IPS-18c (cell line): ENCODE results near the gene HIRA.
A peak's percentile ranks its signal among the peaks of the same experiment; 100 is the strongest.

ENCODE experiments used
- H3K4me3 ChIP-seq: 2 replicates; pipeline ENCODE4 v1.7.0; 2013; ENCODE audit warnings: low read depth, mild to moderate bottlenecking, low read length, moderate library complexity; ENCODE audit not compliant: insufficient read depth
- H3K9me3 ChIP-seq: one replicate; pipeline ENCODE4 v1.6.1; 2013; ENCODE audit warnings: mild to moderate bottlenecking, low read length, moderate library complexity; ENCODE audit not compliant: control insufficient read depth, insufficient read depth

HIRA gene

GRCh38 chr22:19430890-19431541 lies 517 bp downstream of the HIRA start:
- H3K4me3 ChIP-seq: peak overlapping the region; percentile 91

GRCh38 chr22:19429950-19430889 lies 1.3 kb downstream of the HIRA start:
- peaks cover 2% of the 10 kb centered on the region for H3K9me3 ChIP-seq
- peak overlapping the region; percentile 91 for H3K4me3 ChIP-seq

More at GRCh38 chr22:19430890-19431541, 517 bp downstream of the HIRA start:
- peaks cover 2% of the 10 kb centered on the region for H3K9me3 ChIP-seq

- H3K9me3 ChIP-seq: peaks cover 2% of the 10 kb centered on the region
- no peak overlapping the region for H3K4me3 ChIP-seq
Measured at GRCh38 chr22:19424186-19424500, 7.4 kb downstream of the HIRA start.

- Histone ChIP-seq H3K4me3 (no peak overlapping the region), H3K9me3 (peaks cover 2% of the 10 kb centered on the region)
Measured at GRCh38 chr22:19422440-19423301, 8.9 kb downstream of the HIRA start.

GRCh38 chr22:19420321-19420720 lies 11.2 kb downstream of the HIRA start:
- H3K4me3 ChIP-seq: no peak overlapping the region
- H3K9me3 ChIP-seq: no peaks in the 10 kb centered on the region

- no peaks in the 10 kb centered on the region for H3K9me3 ChIP-seq
- no peak overlapping the region for H3K4me3 ChIP-seq
Measured at GRCh38 chr22:19419464-19420178, 11.9 kb downstream of the HIRA start.

- no peak overlapping the region for H3K4me3 ChIP-seq
- no peaks in the 10 kb centered on the region for H3K9me3 ChIP-seq
Measured at GRCh38 chr22:19419086-19419463, 12.5 kb downstream of the HIRA start.

- Histone ChIP-seq H3K4me3 (no peak overlapping the region), H3K9me3 (no peaks in the 10 kb centered on the region)
Measured at GRCh38 chr22:19412923-19413322, 18.6 kb downstream of the HIRA start.

- H3K9me3 ChIP-seq: no peaks in the 10 kb centered on the region
- no peak overlapping the region for H3K4me3 ChIP-seq
Measured at GRCh38 chr22:19412478-19412877, 19.1 kb downstream of the HIRA start.

GRCh38 chr22:19411690-19412045 lies 19.9 kb downstream of the HIRA start:
- Histone ChIP-seq H3K9me3 (no peaks in the 10 kb centered on the region), H3K4me3 (no peak overlapping the region)

GRCh38 chr22:19410941-19411689 lies 20.4 kb downstream of the HIRA start:
- Histone ChIP-seq H3K4me3 (no peak overlapping the region), H3K9me3 (no peaks in the 10 kb centered on the region)

GRCh38 chr22:19407649-19408606 lies 23.6 kb downstream of the HIRA start:
- no peaks in the 10 kb centered on the region for H3K9me3 ChIP-seq
- H3K4me3 ChIP-seq: no peak overlapping the region

GRCh38 chr22:19406846-19407245 lies 24.7 kb downstream of the HIRA start:
- Histone ChIP-seq H3K4me3 (no peak overlapping the region), H3K9me3 (no peaks in the 10 kb centered on the region)

GRCh38 chr22:19406281-19406811 lies 25.2 kb downstream of the HIRA start:
- no peak overlapping the region for H3K4me3 ChIP-seq
- no peaks in the 10 kb centered on the region for H3K9me3 ChIP-seq

GRCh38 chr22:19405652-19406051 lies 25.9 kb downstream of the HIRA start:
- Histone ChIP-seq H3K9me3 (no peaks in the 10 kb centered on the region), H3K4me3 (no peak overlapping the region)
